Mucosa of descending colon (tissue), 3 donors: ENCODE data around the gene ARHGAP42. TPM values are rescaled to one million over a fixed set of nuclear protein-coding genes. Genes with fewer than 3 reads are reported as not detected.

Experiments used
- ATAC-seq: fragments of 200-7000 bp; cut with Tn5 transposase; one replicate; pipeline ENCODE4 v1.9.1; 2020; ENCODE audit warnings: mild to moderate bottlenecking, moderate library complexity
- DNase-seq, 3 donors: peaks; one replicate each; pipeline ENCODE4 v3.0.0-alpha.2; 2020
- H3K36me3 ChIP-seq: fragments of 200-600 bp; one replicate; pipeline ENCODE4 v1.8.0; 2021; ENCODE audit warnings: low read depth, mild to moderate bottlenecking
- H3K4me1 ChIP-seq: fragments of 200-600 bp; one replicate; pipeline ENCODE4 v1.8.0; 2021; ENCODE audit warnings: low read depth, mild to moderate bottlenecking
- H3K4me3 ChIP-seq: fragments of 200-600 bp; one replicate; pipeline ENCODE4 v1.8.0; 2021; ENCODE audit warnings: mild to moderate bottlenecking
- H3K9me3 ChIP-seq: fragments of 200-600 bp; one replicate; pipeline ENCODE4 v1.8.0; 2021; ENCODE audit warnings: mild to moderate bottlenecking
- intact Hi-C, 2 donors: fragments of 100-400 bp; cut with DNase I in 1 of 2; cut with micrococcal nuclease in 1 of 2; formaldehyde crosslinking; loops; one replicate each; pipeline versions ENCODE4 v1.11.0 to v1.11.1; 2022; cut with DNase I, micrococcal nuclease
- total RNA-seq, 3 donors: library from RNA; stranded (reverse); fragmentation: NEBNext Ultra II Directional in 2 of 3; extraction: Animal tissue kit (Norgen Biotek cat#: 25700) in 2 of 3; gene quantifications; one replicate each; pipeline versions ENCODE4 v1.2.1 to v1.2.4, GENCODE V29; 2021 to 2023
- TF ChIP-seq, protein P1 (sequence below): fragments of 200-600 bp; IDR thresholded peaks from one replicate; pipeline ENCODE4 v1.8.0; 2022; ENCODE audit warnings: antibody characterized with exemption, mild to moderate bottlenecking
- donor health status: DM: no; HTN: no; CAD: no; lungs with moderate emphysema.
- donor health status: DM: no; HTN: no; CAD: no.
- donor health status: DM: no; HTN: yes; CAD: no.

ARHGAP42 gene
- total RNA-seq, 3 donors from 2014 or later: 17.6 to 38.9 (median 18.8) TPM

GRCh38 chr11:100761841-100762240, 74.8 kb downstream of the ARHGAP42 start:
- no peaks in the 10 kb centered on the region for H3K9me3 ChIP-seq
- intact Hi-C loops: no loop called here

GRCh38 chr11:100766764-100767163, 79.7 kb downstream of the ARHGAP42 start:
- peaks cover 3% of the 10 kb centered on the region for H3K4me1 ChIP-seq
- TF ChIP-seq, protein P1, sequence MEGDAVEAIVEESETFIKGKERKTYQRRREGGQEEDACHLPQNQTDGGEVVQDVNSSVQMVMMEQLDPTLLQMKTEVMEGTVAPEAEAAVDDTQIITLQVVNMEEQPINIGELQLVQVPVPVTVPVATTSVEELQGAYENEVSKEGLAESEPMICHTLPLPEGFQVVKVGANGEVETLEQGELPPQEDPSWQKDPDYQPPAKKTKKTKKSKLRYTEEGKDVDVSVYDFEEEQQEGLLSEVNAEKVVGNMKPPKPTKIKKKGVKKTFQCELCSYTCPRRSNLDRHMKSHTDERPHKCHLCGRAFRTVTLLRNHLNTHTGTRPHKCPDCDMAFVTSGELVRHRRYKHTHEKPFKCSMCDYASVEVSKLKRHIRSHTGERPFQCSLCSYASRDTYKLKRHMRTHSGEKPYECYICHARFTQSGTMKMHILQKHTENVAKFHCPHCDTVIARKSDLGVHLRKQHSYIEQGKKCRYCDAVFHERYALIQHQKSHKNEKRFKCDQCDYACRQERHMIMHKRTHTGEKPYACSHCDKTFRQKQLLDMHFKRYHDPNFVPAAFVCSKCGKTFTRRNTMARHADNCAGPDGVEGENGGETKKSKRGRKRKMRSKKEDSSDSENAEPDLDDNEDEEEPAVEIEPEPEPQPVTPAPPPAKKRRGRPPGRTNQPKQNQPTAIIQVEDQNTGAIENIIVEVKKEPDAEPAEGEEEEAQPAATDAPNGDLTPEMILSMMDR: no peak
- H3K36me3 ChIP-seq: no peaks in the 10 kb centered on the region
- ATAC-seq: no peak
- no peaks in the 10 kb centered on the region for H3K9me3 ChIP-seq
- DNase-seq: no peak
- intact Hi-C loops: no loop called here
- H3K4me3 ChIP-seq: no peak overlapping the region

More at GRCh38 chr11:100761841-100762240, 74.8 kb downstream of the ARHGAP42 start:
- no peak for ATAC-seq
- no peak overlapping the region for H3K4me3 ChIP-seq
- peaks cover 22% of the 10 kb centered on the region for H3K4me1 ChIP-seq
- DNase-seq: no peak
- no peaks in the 10 kb centered on the region for H3K36me3 ChIP-seq
- TF ChIP-seq, protein P1: no peak

DNA sequence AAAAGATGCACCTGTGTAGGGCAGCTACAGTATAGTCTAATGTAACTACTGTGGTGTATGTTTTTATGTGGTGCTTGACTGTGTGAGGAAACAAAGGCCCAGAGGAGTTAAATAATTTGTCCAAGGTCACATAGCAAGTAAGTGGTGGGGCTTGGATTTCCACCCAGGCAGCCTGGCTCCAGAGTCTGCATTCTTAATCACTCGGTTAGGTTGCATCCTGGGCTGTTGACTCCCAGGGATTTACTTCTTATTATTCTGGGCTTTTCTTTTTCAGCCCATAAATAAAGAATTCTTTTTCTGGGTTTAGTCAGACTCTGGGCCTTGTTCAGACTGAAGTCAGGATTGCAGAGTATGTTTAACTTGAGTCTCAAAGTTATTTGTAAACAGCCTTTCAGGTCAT, 82.1 kb downstream of the ARHGAP42 start:
- no peak overlapping the region for H3K4me3 ChIP-seq
- TF ChIP-seq, protein P1: no peak
- intact Hi-C loops: no loop called here
- ATAC-seq (no peak), DNase-seq (no peak)
- H3K36me3 ChIP-seq: no peaks in the 10 kb centered on the region
- no peaks in the 10 kb centered on the region for H3K4me1 ChIP-seq
- no peaks in the 10 kb centered on the region for H3K9me3 ChIP-seq

GRCh38 chr11:100769617-100770016, 82.5 kb downstream of the ARHGAP42 start:
- no peaks in the 10 kb centered on the region for H3K36me3 ChIP-seq
- DNase-seq (no peak), ATAC-seq (no peak)
- intact Hi-C loops: loop anchor here in 1 of 2 donors (10.0 kb wide), 1 partner anchor 85 kb away; the partner anchor contains the start of gene ARHGAP42
- H3K4me3 ChIP-seq: no peak overlapping the region
- no peaks in the 10 kb centered on the region for H3K4me1 ChIP-seq
- H3K9me3 ChIP-seq: no peaks in the 10 kb centered on the region
- TF ChIP-seq, protein P1: no peak

DNA sequence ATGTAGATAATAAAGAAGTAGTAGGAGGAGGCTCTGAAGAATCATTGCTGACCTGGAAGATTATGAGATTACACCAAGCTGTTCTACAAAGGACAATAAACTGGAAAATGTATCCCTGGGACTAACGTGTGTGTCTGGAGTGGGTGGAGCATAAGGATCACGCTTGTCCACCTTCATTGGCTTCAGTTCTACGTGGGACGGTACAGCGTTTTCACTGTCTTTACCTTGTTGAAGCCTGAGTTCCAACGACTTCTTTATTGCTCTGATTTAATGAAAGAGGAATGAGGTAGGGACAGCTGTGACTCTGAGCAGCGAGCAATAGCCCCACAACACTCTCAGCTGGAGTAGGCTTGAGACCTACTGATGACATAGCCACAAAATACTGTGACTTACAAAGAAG, 87.0 kb downstream of the ARHGAP42 start:
- intact Hi-C loops: loop anchor here in 1 of 2 donors (10.0 kb wide), 1 partner anchor 89 kb away; the partner anchor contains the start of gene ARHGAP42
- no peaks in the 10 kb centered on the region for H3K36me3 ChIP-seq
- TF ChIP-seq, protein P1: no peak
- peak in 1 of 3 donors; percentile 64 for DNase-seq
- ATAC-seq: peak; percentile 61
- H3K9me3 ChIP-seq: no peaks in the 10 kb centered on the region
- H3K4me3 ChIP-seq: no peak overlapping the region
- peaks cover 23% of the 10 kb centered on the region for H3K4me1 ChIP-seq

DNA sequence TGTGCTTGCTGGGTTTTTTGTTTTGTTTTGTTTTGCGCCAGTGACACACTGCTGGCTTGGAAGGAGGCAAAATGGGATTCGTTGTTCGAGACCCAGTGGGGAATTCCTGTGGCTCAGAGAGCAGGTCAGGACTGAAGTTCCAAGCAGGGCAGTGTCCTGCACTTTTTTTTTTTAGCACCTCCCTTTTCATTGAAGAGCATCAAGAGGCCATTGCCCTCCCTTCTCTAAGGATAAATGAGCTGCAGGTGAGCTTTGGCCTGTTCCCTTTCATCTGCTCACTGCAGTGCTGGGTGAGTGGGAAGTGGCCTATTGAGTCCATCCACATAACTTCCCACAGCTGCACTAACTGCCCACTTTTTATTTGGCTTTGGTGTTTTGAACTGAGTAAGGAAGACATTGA, 87.8 kb downstream of the ARHGAP42 start:
- H3K9me3 ChIP-seq: no peaks in the 10 kb centered on the region
- ATAC-seq (peak; percentile 12), DNase-seq (no peak)
- intact Hi-C loops: loop anchor here in 1 of 2 donors (10.0 kb wide), 1 partner anchor 90 kb away; the partner anchor contains the start of gene ARHGAP42
- peaks cover 23% of the 10 kb centered on the region for H3K4me1 ChIP-seq
- no peaks in the 10 kb centered on the region for H3K36me3 ChIP-seq
- no peak overlapping the region for H3K4me3 ChIP-seq
- TF ChIP-seq, protein P1: no peak
